ENCODE measurements around the gene TKFC.

TKFC gene

GRCh38 chr11:61295596-61295926 is 37.5 kb upstream of the TKFC start:
- TF ChIP-seq MAX (IDR thresholded peaks at IDR 0.05) = no peak

GRCh38 chr11:61297341-61297740 is 35.7 kb upstream of the TKFC start:
- TF ChIP-seq FOXM1 (IDR thresholded peaks at IDR 0.05; ENCODE audit: borderline replicate concordance, low read depth) (no peak), CEBPB (IDR thresholded peaks at IDR 0.05) (no peak), NFIC (IDR thresholded peaks at IDR 0.05) (no peak), MAX (IDR thresholded peaks at IDR 0.05) (no peak), ZBTB7A (IDR thresholded peaks at IDR 0.05; ENCODE audit: low read depth) (no peak), TAF1 (IDR thresholded peaks at IDR 0.05; ENCODE audit: low read depth) (no peak), EGR1 (IDR thresholded peaks at IDR 0.05) (no peak)

- TF ChIP-seq CREB1 (IDR thresholded peaks at IDR 0.05; ENCODE audit: low read depth) = no peak
- no peak for TF ChIP-seq FOXM1 (IDR thresholded peaks at IDR 0.05; ENCODE audit: borderline replicate concordance, low read depth)
- TF ChIP-seq MAX (IDR thresholded peaks at IDR 0.05) = no peak
- no peak for TF ChIP-seq RAD21 (IDR thresholded peaks at IDR 0.05; ENCODE audit: low read depth)
- TF ChIP-seq USF1 (IDR thresholded peaks at IDR 0.05) = no peak
- TF ChIP-seq TCF12 (IDR thresholded peaks at IDR 0.05; ENCODE audit: low read depth) = no peak
- no peak for TF ChIP-seq YY1 (IDR thresholded peaks at IDR 0.05; ENCODE audit: low read depth)
- TF ChIP-seq TEAD4 (IDR thresholded peaks at IDR 0.05) = no peak
- no peak for TF ChIP-seq NFIC (IDR thresholded peaks at IDR 0.05)
- TF ChIP-seq EGR1 (IDR thresholded peaks at IDR 0.05) = no peak
Measured at GRCh38 chr11:61297746-61298145, 35.3 kb upstream of the TKFC start.

GRCh38 chr11:61298663-61299244 is 34.3 kb upstream of the TKFC start:
- no peak for TF ChIP-seq RAD21 (IDR thresholded peaks at IDR 0.05; ENCODE audit: low read depth)
- no peak for TF ChIP-seq EP300 (IDR thresholded peaks at IDR 0.05; ENCODE audit: borderline replicate concordance)
- TF ChIP-seq CREB1 (IDR thresholded peaks at IDR 0.05; ENCODE audit: low read depth) = no peak
- TF ChIP-seq TAF1 (IDR thresholded peaks at IDR 0.05; ENCODE audit: low read depth) = no peak
- no peak for TF ChIP-seq REST (IDR thresholded peaks at IDR 0.05; ENCODE audit: low read depth)
- no peak for TF ChIP-seq USF1 (IDR thresholded peaks at IDR 0.05)
- TF ChIP-seq FOXM1 (IDR thresholded peaks at IDR 0.05; ENCODE audit: borderline replicate concordance, low read depth) = no peak
- no peak for TF ChIP-seq TEAD4 (IDR thresholded peaks at IDR 0.05)
- TF ChIP-seq ZBTB7A (IDR thresholded peaks at IDR 0.05; ENCODE audit: low read depth) = no peak
- TF ChIP-seq TCF12 (IDR thresholded peaks at IDR 0.05; ENCODE audit: low read depth) = no peak
- no peak for TF ChIP-seq MAX (IDR thresholded peaks at IDR 0.05)
- TF ChIP-seq EGR1 (IDR thresholded peaks at IDR 0.05) = no peak
- no peak for TF ChIP-seq CEBPB (IDR thresholded peaks at IDR 0.05)
- no peak for TF ChIP-seq NFIC (IDR thresholded peaks at IDR 0.05)
- no peak for TF ChIP-seq YY1 (IDR thresholded peaks at IDR 0.05; ENCODE audit: low read depth)

GRCh38 chr11:61302550-61302949 is 30.5 kb upstream of the TKFC start:
- no peak for TF ChIP-seq CEBPB (IDR thresholded peaks at IDR 0.05)
- no peak for TF ChIP-seq CREB1 (IDR thresholded peaks at IDR 0.05; ENCODE audit: low read depth)
- TF ChIP-seq ZBTB7A (IDR thresholded peaks at IDR 0.05; ENCODE audit: low read depth) = no peak
- no peak for TF ChIP-seq EGR1 (IDR thresholded peaks at IDR 0.05)
- TF ChIP-seq FOXM1 (IDR thresholded peaks at IDR 0.05; ENCODE audit: borderline replicate concordance, low read depth) = no peak
- TF ChIP-seq MAX (IDR thresholded peaks at IDR 0.05) = no peak
- no peak for TF ChIP-seq TEAD4 (IDR thresholded peaks at IDR 0.05)
- TF ChIP-seq NFIC (IDR thresholded peaks at IDR 0.05) = no peak
- no peak for TF ChIP-seq REST (IDR thresholded peaks at IDR 0.05; ENCODE audit: low read depth)
- TF ChIP-seq TAF1 (IDR thresholded peaks at IDR 0.05; ENCODE audit: low read depth) = no peak
- no peak for TF ChIP-seq TCF12 (IDR thresholded peaks at IDR 0.05; ENCODE audit: low read depth)

GRCh38 chr11:61303725-61304124 is 29.3 kb upstream of the TKFC start:
- TF ChIP-seq ZBTB7A (IDR thresholded peaks at IDR 0.05; ENCODE audit: low read depth) (no peak), TAF1 (IDR thresholded peaks at IDR 0.05; ENCODE audit: low read depth) (no peak), NFIC (IDR thresholded peaks at IDR 0.05) (no peak), EGR1 (IDR thresholded peaks at IDR 0.05) (no peak), RAD21 (IDR thresholded peaks at IDR 0.05; ENCODE audit: low read depth) (no peak), YY1 (IDR thresholded peaks at IDR 0.05; ENCODE audit: low read depth) (no peak), TEAD4 (IDR thresholded peaks at IDR 0.05) (no peak), FOXM1 (IDR thresholded peaks at IDR 0.05; ENCODE audit: borderline replicate concordance, low read depth) (no peak), TCF12 (IDR thresholded peaks at IDR 0.05; ENCODE audit: low read depth) (no peak), CEBPB (IDR thresholded peaks at IDR 0.05) (no peak), REST (IDR thresholded peaks at IDR 0.05; ENCODE audit: low read depth) (no peak), EP300 (IDR thresholded peaks at IDR 0.05; ENCODE audit: borderline replicate concordance) (no peak), MAX (IDR thresholded peaks at IDR 0.05) (no peak), CREB1 (IDR thresholded peaks at IDR 0.05; ENCODE audit: low read depth) (no peak), USF1 (IDR thresholded peaks at IDR 0.05) (no peak)

Measured in Ishikawa (cell line).